Thyroid gland (tissue), 4 donors: ENCODE measurements around the gene EML4.

ENCODE experiments used
- POLR2A ChIP-seq, 2 donors: fragments of 450-650 bp; IDR thresholded peaks; one replicate each; pipeline ENCODE4 v1.6.1; 2017; ENCODE audit warnings: antibody characterized with exemption in 2 of 2, mild to moderate bottlenecking in 2 of 2, moderate library complexity in 1 of 2
- TF ChIP-seq, protein P1 (sequence below), 6 experiments: fragments of 200-600 bp in 3 of 6; fragments of 450-650 bp in 3 of 6; sonication (generic) in 3 of 6; IDR thresholded peaks; one replicate each; pipeline ENCODE4 v1.5.1; 2016 to 2019; ENCODE audit warnings: antibody characterized with exemption in 6 of 6, mild to moderate bottlenecking in 2 of 6, inconsistent platforms in 1 of 6, moderate library complexity in 1 of 6

DNA sequence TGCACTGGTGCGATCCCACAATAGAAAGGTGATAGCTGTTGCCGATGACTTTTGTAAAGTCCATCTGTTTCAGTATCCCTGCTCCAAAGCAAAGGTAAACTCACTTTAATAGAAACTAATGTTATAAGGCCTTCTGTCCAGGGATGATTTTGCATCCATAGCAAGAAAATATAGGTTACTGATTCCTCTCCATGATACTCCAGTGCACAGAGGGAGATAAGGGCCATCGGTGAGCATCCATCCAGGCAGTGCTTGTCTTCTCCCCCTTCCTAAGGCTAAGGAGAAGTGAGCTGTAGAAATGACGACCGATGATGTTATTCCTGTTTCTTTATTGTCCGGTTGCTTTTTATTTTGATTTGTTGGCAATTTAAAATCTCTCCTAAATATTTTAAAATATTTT is 159.8 kb downstream of the EML4 start:
- TF ChIP-seq, protein P1, sequence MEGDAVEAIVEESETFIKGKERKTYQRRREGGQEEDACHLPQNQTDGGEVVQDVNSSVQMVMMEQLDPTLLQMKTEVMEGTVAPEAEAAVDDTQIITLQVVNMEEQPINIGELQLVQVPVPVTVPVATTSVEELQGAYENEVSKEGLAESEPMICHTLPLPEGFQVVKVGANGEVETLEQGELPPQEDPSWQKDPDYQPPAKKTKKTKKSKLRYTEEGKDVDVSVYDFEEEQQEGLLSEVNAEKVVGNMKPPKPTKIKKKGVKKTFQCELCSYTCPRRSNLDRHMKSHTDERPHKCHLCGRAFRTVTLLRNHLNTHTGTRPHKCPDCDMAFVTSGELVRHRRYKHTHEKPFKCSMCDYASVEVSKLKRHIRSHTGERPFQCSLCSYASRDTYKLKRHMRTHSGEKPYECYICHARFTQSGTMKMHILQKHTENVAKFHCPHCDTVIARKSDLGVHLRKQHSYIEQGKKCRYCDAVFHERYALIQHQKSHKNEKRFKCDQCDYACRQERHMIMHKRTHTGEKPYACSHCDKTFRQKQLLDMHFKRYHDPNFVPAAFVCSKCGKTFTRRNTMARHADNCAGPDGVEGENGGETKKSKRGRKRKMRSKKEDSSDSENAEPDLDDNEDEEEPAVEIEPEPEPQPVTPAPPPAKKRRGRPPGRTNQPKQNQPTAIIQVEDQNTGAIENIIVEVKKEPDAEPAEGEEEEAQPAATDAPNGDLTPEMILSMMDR (IDR thresholded peaks at IDR 0.05), result no peak
- TF ChIP-seq POLR2A (IDR thresholded peaks at IDR 0.05), result no peak
